Measurements from ENCODE around the gene NTRK1.

Gene NTRK1

DNA sequence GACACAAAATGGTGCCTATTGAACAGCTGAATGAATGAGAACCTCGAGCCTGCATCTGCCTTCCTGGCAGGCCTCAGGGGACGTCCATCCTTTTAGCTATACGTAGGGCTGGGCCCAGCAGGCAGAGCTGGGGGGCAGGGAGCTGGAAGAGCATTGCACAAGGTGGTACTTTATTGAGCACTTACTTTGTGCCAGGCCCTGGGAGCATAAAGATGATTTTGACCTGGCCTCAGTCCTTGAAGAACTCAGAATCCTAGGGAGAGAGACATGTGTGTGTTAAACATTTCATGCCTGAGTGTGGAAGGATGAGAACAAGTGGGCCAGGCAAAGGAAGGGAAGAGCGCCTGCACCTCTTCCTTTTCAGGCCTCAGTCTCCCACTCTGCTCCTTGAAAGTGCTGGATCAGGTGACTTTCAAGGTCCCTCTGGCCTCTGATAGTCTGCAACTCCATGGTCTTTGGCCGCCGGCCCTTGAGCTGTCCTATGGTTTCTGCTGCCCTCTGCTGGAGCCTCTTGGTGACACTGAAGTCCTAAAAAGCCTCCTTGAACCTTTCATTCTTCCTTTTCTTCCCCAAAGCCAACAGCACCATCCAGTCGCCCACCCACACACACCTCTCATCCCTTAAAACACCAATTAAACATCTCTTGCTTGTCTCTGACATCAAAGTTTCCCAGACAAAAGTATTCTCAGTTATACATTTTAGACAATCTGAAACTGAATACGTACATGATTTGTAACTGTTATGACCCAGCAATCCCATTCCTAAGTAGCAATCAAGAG lies 29.3 kb downstream of the NTRK1 start:
- DNase-seq (ENCODE audit: low read depth in 1 of 2, low spot score in 1 of 2): peak; percentile 57 to 66
- Histone ChIP-seq H3K27ac (replicated peaks) (no peak overlapping the region), H3K4me3 (replicated peaks; ENCODE audit: insufficient read depth, low read length) (no peak overlapping the region), H3K27me3 (ENCODE audit: insufficient read depth, poor library complexity, severe bottlenecking) (peaks cover 28% of the 10 kb centered on the region)
- TF ChIP-seq, protein P1, sequence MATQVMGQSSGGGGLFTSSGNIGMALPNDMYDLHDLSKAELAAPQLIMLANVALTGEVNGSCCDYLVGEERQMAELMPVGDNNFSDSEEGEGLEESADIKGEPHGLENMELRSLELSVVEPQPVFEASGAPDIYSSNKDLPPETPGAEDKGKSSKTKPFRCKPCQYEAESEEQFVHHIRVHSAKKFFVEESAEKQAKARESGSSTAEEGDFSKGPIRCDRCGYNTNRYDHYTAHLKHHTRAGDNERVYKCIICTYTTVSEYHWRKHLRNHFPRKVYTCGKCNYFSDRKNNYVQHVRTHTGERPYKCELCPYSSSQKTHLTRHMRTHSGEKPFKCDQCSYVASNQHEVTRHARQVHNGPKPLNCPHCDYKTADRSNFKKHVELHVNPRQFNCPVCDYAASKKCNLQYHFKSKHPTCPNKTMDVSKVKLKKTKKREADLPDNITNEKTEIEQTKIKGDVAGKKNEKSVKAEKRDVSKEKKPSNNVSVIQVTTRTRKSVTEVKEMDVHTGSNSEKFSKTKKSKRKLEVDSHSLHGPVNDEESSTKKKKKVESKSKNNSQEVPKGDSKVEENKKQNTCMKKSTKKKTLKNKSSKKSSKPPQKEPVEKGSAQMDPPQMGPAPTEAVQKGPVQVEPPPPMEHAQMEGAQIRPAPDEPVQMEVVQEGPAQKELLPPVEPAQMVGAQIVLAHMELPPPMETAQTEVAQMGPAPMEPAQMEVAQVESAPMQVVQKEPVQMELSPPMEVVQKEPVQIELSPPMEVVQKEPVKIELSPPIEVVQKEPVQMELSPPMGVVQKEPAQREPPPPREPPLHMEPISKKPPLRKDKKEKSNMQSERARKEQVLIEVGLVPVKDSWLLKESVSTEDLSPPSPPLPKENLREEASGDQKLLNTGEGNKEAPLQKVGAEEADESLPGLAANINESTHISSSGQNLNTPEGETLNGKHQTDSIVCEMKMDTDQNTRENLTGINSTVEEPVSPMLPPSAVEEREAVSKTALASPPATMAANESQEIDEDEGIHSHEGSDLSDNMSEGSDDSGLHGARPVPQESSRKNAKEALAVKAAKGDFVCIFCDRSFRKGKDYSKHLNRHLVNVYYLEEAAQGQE (IDR thresholded peaks at IDR 0.05; ENCODE audit: insufficient replicate concordance, low read depth): no peak
- TF ChIP-seq, protein P2, sequence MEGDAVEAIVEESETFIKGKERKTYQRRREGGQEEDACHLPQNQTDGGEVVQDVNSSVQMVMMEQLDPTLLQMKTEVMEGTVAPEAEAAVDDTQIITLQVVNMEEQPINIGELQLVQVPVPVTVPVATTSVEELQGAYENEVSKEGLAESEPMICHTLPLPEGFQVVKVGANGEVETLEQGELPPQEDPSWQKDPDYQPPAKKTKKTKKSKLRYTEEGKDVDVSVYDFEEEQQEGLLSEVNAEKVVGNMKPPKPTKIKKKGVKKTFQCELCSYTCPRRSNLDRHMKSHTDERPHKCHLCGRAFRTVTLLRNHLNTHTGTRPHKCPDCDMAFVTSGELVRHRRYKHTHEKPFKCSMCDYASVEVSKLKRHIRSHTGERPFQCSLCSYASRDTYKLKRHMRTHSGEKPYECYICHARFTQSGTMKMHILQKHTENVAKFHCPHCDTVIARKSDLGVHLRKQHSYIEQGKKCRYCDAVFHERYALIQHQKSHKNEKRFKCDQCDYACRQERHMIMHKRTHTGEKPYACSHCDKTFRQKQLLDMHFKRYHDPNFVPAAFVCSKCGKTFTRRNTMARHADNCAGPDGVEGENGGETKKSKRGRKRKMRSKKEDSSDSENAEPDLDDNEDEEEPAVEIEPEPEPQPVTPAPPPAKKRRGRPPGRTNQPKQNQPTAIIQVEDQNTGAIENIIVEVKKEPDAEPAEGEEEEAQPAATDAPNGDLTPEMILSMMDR (IDR thresholded peaks at IDR 0.05; ENCODE audit: insufficient read depth, low read length): peak; percentile 63
- TF ChIP-seq GABPA (IDR thresholded peaks at IDR 0.05; ENCODE audit: low read depth) (no peak), POLR2AphosphoS5 (IDR thresholded peaks at IDR 0.05; ENCODE audit: low read depth) (no peak), SPI1 (IDR thresholded peaks at IDR 0.05; ENCODE audit: borderline replicate concordance, low read depth) (no peak)

DNA sequence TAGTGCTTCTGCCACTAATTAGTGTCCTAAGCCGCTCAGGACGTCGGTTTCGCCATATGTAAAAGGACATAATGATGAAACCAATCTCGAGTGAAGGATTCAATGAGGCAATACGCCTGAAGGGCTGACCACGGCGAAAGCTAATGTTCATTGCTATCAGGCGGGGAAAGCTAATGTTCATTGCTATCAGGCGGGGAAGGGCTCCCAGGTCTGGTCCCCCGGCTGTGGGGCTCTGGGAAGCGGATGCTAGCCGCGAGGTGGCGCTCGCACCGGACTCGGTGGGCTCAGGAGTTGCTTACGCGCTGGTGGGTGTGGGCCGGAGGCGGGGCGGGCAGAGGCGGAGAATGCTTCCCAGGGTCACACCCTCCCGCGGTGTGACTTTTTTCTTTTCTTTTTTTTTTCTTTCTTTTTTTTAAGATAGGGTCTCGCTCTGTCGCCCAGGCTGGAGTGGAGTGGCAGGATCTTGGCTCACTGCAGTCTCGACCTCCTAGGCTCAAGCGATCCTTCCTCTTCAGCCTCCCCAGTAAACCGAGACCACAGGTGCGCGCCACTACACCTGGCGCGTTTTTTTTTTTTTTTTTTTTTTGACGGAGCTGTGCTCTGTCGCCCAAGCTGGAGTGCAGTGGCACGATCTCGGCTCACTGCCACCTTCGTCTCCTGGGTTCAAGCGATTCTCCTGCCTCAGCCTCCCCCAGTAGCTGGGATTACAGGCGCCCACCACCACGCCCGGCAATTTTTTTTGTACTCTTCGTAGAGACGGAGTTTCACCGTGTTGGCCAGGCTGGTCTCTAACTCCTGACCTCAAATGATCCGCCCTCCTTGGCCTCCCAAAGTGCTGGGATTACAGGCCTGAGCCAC lies 31.8 kb downstream of the NTRK1 start:
- TF ChIP-seq, protein P2 (IDR thresholded peaks at IDR 0.05; ENCODE audit: insufficient read depth, low read length): peak; percentile 49
- no peak for TF ChIP-seq GABPA (IDR thresholded peaks at IDR 0.05; ENCODE audit: low read depth)
- TF ChIP-seq POLR2AphosphoS5 (IDR thresholded peaks at IDR 0.05; ENCODE audit: low read depth): no peak
- TF ChIP-seq SPI1 (IDR thresholded peaks at IDR 0.05; ENCODE audit: borderline replicate concordance, low read depth): no peak
- TF ChIP-seq, protein P1 (IDR thresholded peaks at IDR 0.05; ENCODE audit: insufficient replicate concordance, low read depth): no peak
- Histone ChIP-seq H3K27me3 (ENCODE audit: insufficient read depth, poor library complexity, severe bottlenecking) (peaks cover 30% of the 10 kb centered on the region), H3K4me3 (replicated peaks; ENCODE audit: insufficient read depth, low read length) (no peak overlapping the region), H3K27ac (replicated peaks) (no peak overlapping the region)
- DNase-seq (ENCODE audit: low read depth in 1 of 2, low spot score in 1 of 2): peak; percentile 53 to 80

DNA sequence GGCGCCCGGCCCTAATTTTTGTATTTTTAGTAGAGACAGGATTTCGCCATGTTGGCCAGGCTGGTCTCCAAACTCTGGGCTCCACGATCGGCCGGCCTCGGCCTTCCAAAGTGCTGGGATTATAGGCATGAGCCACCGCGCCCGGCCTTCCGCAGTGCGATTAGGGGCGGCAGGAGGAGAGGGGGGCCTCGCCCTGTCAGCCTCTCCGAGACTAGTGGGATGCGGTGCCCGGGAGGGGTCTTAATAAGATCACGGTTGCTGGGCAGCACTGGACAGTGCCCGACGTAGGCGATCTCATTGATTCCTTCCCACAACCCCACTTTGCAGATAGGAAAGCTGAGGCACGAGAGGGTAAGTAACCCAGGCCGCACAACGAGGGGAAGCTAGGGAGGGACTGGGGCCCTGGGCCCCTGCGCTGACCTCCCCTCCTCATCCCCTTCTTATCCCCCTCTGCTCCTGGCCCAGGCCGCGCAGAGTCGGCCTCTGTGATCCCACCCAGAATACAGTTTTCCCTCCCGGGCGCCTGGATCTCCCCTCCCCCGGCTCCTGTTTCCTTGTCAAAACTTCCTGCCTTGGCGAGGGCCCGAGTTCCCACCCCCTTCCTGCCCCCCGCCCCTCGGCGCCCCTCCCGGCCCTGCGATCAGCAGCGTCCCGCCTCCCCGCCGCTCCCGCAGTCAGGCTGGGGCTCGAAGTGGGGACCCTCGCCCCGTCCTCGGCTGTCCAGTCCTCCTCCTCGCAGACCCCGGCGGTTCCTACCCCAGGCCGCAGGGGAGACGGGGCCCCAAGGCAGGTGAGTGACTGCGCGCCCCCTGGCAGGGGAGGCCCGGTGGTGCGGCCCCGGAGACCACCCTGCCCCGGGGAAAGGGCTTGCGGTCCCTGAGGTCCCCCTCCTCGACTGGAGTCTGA lies 32.6 kb downstream of the NTRK1 start, which contains the start of gene PEAR1:
TSS of gene PEAR1 (plus strand) at position 671 of the 906 bp plus-strand sequence. CDS start 10,209 bp downstream, outside the sequence.
- H3K27me3 ChIP-seq (ENCODE audit: insufficient read depth, poor library complexity, severe bottlenecking): peaks cover 30% of the 10 kb centered on the region

More for the DNA sequence above, 32.6 kb downstream of the NTRK1 start, which contains the start of gene PEAR1:
- TF ChIP-seq SPI1 (IDR thresholded peaks at IDR 0.05; ENCODE audit: borderline replicate concordance, low read depth) (no peak), GABPA (IDR thresholded peaks at IDR 0.05; ENCODE audit: low read depth) (no peak), POLR2AphosphoS5 (IDR thresholded peaks at IDR 0.05; ENCODE audit: low read depth) (no peak)
- TF ChIP-seq, protein P2 (IDR thresholded peaks at IDR 0.05; ENCODE audit: insufficient read depth, low read length): no peak
- TF ChIP-seq, protein P1 (IDR thresholded peaks at IDR 0.05; ENCODE audit: insufficient replicate concordance, low read depth): peak; percentile 28
- no peak within 1 kb of the TSS for H3K4me3 ChIP-seq (replicated peaks; ENCODE audit: insufficient read depth, low read length)
- H3K27ac ChIP-seq (replicated peaks): no peak within 1 kb of the TSS
- no peak for DNase-seq (ENCODE audit: low read depth in 1 of 2, low spot score in 1 of 2)
